GM19468 (cell line): ENCODE data around the gene CYP2A6.

ENCODE experiments used
- ATAC-seq: cut with Tn5 transposase; IDR thresholded peaks from one replicate; pipeline ENCODE4 v1.9.1; 2021; ENCODE audit warnings: mild to moderate bottlenecking, moderate library complexity, moderate number of reproducible peaks; ENCODE audit not compliant: unreplicated experiment; ENCODE audit errors: extremely low read depth

CYP2A6 gene

GRCh38 chr19:40803857-40804782 is 46.1 kb downstream of the CYP2A6 start:
- ATAC-seq: no peak

GRCh38 chr19:40803170-40803856 is 46.9 kb downstream of the CYP2A6 start:
- ATAC-seq: no peak

GRCh38 chr19:40802300-40803169 is 47.7 kb downstream of the CYP2A6 start:
- ATAC-seq: no peak

GRCh38 chr19:40801426-40802299 is 48.6 kb downstream of the CYP2A6 start:
- no peak for ATAC-seq

GRCh38 chr19:40800997-40801377 is 49.3 kb downstream of the CYP2A6 start:
- ATAC-seq: no peak

- no peak for ATAC-seq
Measured at GRCh38 chr19:40800339-40800996, 49.8 kb downstream of the CYP2A6 start.

- no peak for ATAC-seq
Measured at GRCh38 chr19:40799558-40800338, 50.5 kb downstream of the CYP2A6 start.

GRCh38 chr19:40798683-40799557 is 51.3 kb downstream of the CYP2A6 start, which contains the start of gene EGLN2:
Gene EGLN2, plus strand, starts transcription at chr19:40799191. Its CDS starts 1,382 bp downstream, at chr19:40800573.
- ATAC-seq: peak; percentile 50

GRCh38 chr19:40797963-40798682 is 52.1 kb downstream of the CYP2A6 start:
- ATAC-seq: no peak

GRCh38 chr19:40797166-40797962 is 52.9 kb downstream of the CYP2A6 start:
- no peak for ATAC-seq
